Hematopoietic multipotent progenitor cell (in vitro differentiated cells): ENCODE results near the gene C4orf50. TPM values are rescaled to one million over a fixed set of nuclear protein-coding genes. Genes with fewer than 3 reads are reported as not detected.

Experiments
- DNase-seq, 3 donors: peaks; one replicate each; pipeline ENCODE4 v3.0.0-alpha.2; 2011 to 2015; ENCODE audit warnings: low read depth in 2 of 3, low spot score in 2 of 3
- total RNA-seq: library from RNA; depleted of rRNA; stranded (reverse); fragments of >200 nt; gene quantifications from one replicate; pipeline ENCODE4 v1.2.3, GENCODE V29; 2012

The C4orf50 gene
- total RNA-seq: under 0.01 TPM

- DNase-seq: no peak
These were observed at the start of gene C4orf50 for GRCh38 chr4:6018331-6018730. Gene C4orf50, minus strand, starts transcription at chr4:6018431.

- no peak for DNase-seq
These were observed 47.8 kb upstream of the C4orf50 start for GRCh38 chr4:6065934-6066590.

- DNase-seq: no peak
These were observed 46.9 kb upstream of the C4orf50 start for GRCh38 chr4:6065166-6065565.

GRCh38 chr4:6064383-6064782 is 46.2 kb upstream of the C4orf50 start:
- DNase-seq: no peak

GRCh38 chr4:6063684-6064083 is 45.5 kb upstream of the C4orf50 start:
- no peak for DNase-seq

- DNase-seq: no peak
These were observed 43.9 kb upstream of the C4orf50 start for GRCh38 chr4:6062133-6062532.

GRCh38 chr4:6059375-6059805 is 41.2 kb upstream of the C4orf50 start:
- no peak for DNase-seq

GRCh38 chr4:6058531-6059374 is 40.5 kb upstream of the C4orf50 start:
- peak in 1 of 3 donors; percentile 10 for DNase-seq

GRCh38 chr4:6056976-6057766 is 38.9 kb upstream of the C4orf50 start:
- no peak for DNase-seq

GRCh38 chr4:6055436-6055835 is 37.2 kb upstream of the C4orf50 start:
- no peak for DNase-seq

GRCh38 chr4:6055030-6055429 is 36.8 kb upstream of the C4orf50 start:
- DNase-seq: no peak

- DNase-seq: no peak
These were observed 36.1 kb upstream of the C4orf50 start for GRCh38 chr4:6054162-6054922.

GRCh38 chr4:6052679-6053078 is 34.4 kb upstream of the C4orf50 start:
- DNase-seq: no peak

GRCh38 chr4:6050551-6050950 is 32.3 kb upstream of the C4orf50 start:
- DNase-seq: no peak

- no peak for DNase-seq
These were observed 31.8 kb upstream of the C4orf50 start for GRCh38 chr4:6049985-6050384.

- DNase-seq: no peak
These were observed 31.0 kb upstream of the C4orf50 start for GRCh38 chr4:6049278-6049677.

GRCh38 chr4:6048537-6048936 is 30.3 kb upstream of the C4orf50 start:
- DNase-seq: no peak

- no peak for DNase-seq
These were observed 29.0 kb upstream of the C4orf50 start for GRCh38 chr4:6047130-6047673.

GRCh38 chr4:6046526-6047129 is 28.4 kb upstream of the C4orf50 start:
- DNase-seq: no peak

- DNase-seq: peak in 2 of 3 donors; percentile 15 to 18
These were observed 26.6 kb upstream of the C4orf50 start for GRCh38 chr4:6044805-6045204.
